ENCODE data around the gene ZMIZ1. TPM values are rescaled to one million over a fixed set of nuclear protein-coding genes. Genes with fewer than 3 reads are reported as not detected.

Gene ZMIZ1
- total RNA-seq, 1 donor from 2014 or later: 46.2 TPM

DNA sequence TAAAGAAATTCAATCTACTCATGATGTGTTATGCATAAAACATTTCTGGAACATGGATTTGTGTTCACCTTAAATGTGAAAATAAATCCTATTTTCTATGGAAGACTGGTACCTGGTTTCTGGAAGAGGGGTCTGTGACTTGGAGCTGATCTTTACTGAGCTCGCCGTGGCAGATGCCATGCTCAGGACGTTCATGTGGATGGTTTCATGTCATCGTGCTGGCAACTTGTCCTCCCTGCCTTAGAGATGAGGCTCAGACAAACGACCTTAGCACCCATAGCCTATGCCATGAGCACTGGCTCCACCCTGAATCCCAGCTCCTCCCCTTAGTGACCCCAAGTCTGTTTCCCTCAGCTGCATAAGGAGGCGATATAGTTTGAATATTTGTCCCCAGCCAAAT lies 285.8 kb downstream of the ZMIZ1 start:
- H3K4me3 Mint-ChIP-seq (ENCODE audit: unreplicated experiment): no peak overlapping the region
- no peaks in the 10 kb centered on the region for H3K9me3 Mint-ChIP-seq (ENCODE audit: low read depth)

GRCh38 chr10:79355420-79356017 lies 286.8 kb downstream of the ZMIZ1 start:
- TF ChIP-seq CTCF (IDR thresholded peaks at IDR 0.05): no peak
- Mint-ChIP-seq H3K4me3 (ENCODE audit: unreplicated experiment) (no peak overlapping the region), H3K9me3 (ENCODE audit: low read depth) (no peaks in the 10 kb centered on the region), H3K27me3 (ENCODE audit: low read depth) (no peaks in the 10 kb centered on the region), H3K27ac (ENCODE audit: unreplicated experiment) (no peak overlapping the region), H3K4me1 (ENCODE audit: low read depth) (no peaks in the 10 kb centered on the region), H3K36me3 (ENCODE audit: low read depth) (peaks cover 26% of the 10 kb centered on the region)
- DNase-seq (ENCODE audit: low spot score): no peak

More for the DNA sequence above, 285.8 kb downstream of the ZMIZ1 start:
- no peak overlapping the region for H3K27ac Mint-ChIP-seq (ENCODE audit: unreplicated experiment)
- peaks cover 31% of the 10 kb centered on the region for H3K36me3 Mint-ChIP-seq (ENCODE audit: low read depth)
- no peak for DNase-seq (ENCODE audit: low spot score)
- no peaks in the 10 kb centered on the region for H3K4me1 Mint-ChIP-seq (ENCODE audit: low read depth)
- H3K27me3 Mint-ChIP-seq (ENCODE audit: low read depth): no peaks in the 10 kb centered on the region
- no peak for TF ChIP-seq CTCF (IDR thresholded peaks at IDR 0.05)

DNA sequence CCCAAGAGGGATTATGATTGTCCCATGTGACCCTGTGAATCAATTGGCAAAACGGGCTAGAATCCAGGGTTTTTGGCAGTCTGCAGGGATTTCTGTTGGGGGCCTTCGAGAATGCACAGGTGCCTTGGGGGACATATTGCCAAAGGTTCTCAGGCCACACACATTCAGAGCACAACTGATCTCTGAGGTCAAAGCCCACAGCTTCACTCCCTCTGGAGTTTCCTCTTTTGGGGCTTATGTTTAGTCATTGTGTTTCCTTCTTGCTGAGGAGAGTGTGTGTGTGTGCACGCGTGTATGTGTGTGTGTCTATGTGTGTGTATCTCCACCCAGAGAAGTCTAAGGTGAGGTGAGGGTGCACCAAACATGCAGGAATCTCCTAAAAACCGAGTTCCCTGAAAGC lies 287.3 kb downstream of the ZMIZ1 start:
- peaks cover 23% of the 10 kb centered on the region for H3K36me3 Mint-ChIP-seq (ENCODE audit: low read depth)

GRCh38 chr10:79357180-79357579 lies 288.4 kb downstream of the ZMIZ1 start:
- H3K4me1 Mint-ChIP-seq (ENCODE audit: low read depth): no peaks in the 10 kb centered on the region
- DNase-seq (ENCODE audit: low spot score): no peak
- no peaks in the 10 kb centered on the region for H3K27me3 Mint-ChIP-seq (ENCODE audit: low read depth)
- no peaks in the 10 kb centered on the region for H3K9me3 Mint-ChIP-seq (ENCODE audit: low read depth)
- H3K4me3 Mint-ChIP-seq (ENCODE audit: unreplicated experiment): no peak overlapping the region
- peaks cover 22% of the 10 kb centered on the region for H3K36me3 Mint-ChIP-seq (ENCODE audit: low read depth)
- no peak for TF ChIP-seq CTCF (IDR thresholded peaks at IDR 0.05)
- H3K27ac Mint-ChIP-seq (ENCODE audit: unreplicated experiment): no peak overlapping the region

More for the DNA sequence above, 287.3 kb downstream of the ZMIZ1 start:
- Mint-ChIP-seq H3K27me3 (ENCODE audit: low read depth) (no peaks in the 10 kb centered on the region), H3K4me3 (ENCODE audit: unreplicated experiment) (no peak overlapping the region), H3K4me1 (ENCODE audit: low read depth) (no peaks in the 10 kb centered on the region), H3K27ac (ENCODE audit: unreplicated experiment) (no peak overlapping the region), H3K9me3 (ENCODE audit: low read depth) (no peaks in the 10 kb centered on the region)
- DNase-seq (ENCODE audit: low spot score): no peak
- TF ChIP-seq CTCF (IDR thresholded peaks at IDR 0.05): no peak

DNA sequence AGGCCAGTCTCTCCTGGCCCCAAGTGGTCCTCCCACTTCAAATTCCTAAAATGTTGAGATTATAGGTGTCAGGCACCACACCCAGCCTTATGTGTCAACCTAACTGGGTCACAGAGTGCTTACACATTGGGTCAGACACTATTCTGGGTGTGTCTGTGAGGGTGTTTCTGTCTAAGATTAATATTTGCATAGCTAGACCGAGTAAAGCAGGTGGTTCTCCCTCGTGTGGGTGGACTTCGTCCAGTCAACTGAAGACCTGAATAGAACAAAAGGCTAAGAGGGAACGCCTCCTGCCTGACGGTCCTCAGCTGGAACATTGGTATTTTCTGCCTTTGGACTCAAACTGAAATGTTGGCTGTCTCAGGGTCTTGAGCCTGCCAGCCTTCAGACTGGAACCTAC lies 290.0 kb downstream of the ZMIZ1 start:
- no peaks in the 10 kb centered on the region for H3K27me3 Mint-ChIP-seq (ENCODE audit: low read depth)
- TF ChIP-seq CTCF (IDR thresholded peaks at IDR 0.05): no peak
- H3K36me3 Mint-ChIP-seq (ENCODE audit: low read depth): peaks cover 11% of the 10 kb centered on the region
- H3K27ac Mint-ChIP-seq (ENCODE audit: unreplicated experiment): no peak overlapping the region
- no peaks in the 10 kb centered on the region for H3K4me1 Mint-ChIP-seq (ENCODE audit: low read depth)
- DNase-seq (ENCODE audit: low spot score): no peak
- H3K4me3 Mint-ChIP-seq (ENCODE audit: unreplicated experiment): no peak overlapping the region
- H3K9me3 Mint-ChIP-seq (ENCODE audit: low read depth): no peaks in the 10 kb centered on the region
